ENCODE data around the gene GHITM.
A peak's percentile ranks its signal among the peaks of the same experiment; 100 is the strongest.
"Not testable (repeated sequence)": the region's sequence is repeated elsewhere in the genome, so short reads cannot be mapped to it uniquely, and the experiment has no call there.

GHITM gene, protein sequence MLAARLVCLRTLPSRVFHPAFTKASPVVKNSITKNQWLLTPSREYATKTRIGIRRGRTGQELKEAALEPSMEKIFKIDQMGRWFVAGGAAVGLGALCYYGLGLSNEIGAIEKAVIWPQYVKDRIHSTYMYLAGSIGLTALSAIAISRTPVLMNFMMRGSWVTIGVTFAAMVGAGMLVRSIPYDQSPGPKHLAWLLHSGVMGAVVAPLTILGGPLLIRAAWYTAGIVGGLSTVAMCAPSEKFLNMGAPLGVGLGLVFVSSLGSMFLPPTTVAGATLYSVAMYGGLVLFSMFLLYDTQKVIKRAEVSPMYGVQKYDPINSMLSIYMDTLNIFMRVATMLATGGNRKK

DNA sequence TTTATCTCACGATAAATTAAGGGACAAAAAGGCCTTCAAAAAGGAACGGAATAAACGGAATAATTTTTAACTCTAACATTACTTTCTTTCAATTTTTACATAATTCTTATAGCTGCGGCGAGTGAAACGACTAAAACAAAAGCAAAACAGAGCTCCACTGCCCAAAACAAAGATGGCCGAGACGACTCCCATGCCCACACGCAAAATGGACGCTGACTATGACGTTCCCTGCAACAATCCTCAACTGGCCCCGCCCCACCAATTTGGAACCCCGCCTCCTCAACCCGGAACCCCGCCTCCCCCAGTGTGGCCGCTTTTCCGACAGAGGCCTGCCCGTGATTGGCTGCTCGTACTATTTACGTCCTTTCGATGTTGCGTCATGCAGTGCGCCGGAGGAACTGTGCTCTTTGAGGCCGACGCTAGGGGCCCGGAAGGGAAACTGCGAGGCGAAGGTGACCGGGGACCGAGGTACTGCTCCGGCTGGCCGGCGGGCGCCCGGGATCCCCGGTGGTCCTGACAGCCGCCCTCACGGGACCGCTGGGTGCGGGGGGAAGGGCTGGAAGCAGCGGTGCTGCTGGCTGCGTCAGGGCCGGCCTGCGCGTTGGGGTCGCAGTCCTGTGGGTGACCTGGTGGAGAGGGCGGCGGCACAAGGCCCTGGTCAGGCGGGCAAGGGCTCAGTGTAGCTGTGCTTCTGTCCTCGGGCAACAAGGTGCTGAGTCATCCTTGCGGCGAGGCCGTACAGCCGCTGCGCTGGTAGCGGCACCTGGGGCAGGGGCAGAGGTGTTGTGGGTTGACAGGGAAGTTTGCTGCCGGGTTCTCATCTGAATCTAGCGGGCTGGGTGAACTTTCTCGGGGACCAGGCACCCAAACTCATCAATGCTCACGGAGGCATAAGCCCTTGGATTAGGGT is at the start of gene GHITM:
Gene GHITM (plus strand): TSS at position 384 of the 910 bp plus-strand sequence. CDS start 1,992 bp downstream, outside the sequence.
- DNase-seq: peak; percentile 99 to 100

DNA sequence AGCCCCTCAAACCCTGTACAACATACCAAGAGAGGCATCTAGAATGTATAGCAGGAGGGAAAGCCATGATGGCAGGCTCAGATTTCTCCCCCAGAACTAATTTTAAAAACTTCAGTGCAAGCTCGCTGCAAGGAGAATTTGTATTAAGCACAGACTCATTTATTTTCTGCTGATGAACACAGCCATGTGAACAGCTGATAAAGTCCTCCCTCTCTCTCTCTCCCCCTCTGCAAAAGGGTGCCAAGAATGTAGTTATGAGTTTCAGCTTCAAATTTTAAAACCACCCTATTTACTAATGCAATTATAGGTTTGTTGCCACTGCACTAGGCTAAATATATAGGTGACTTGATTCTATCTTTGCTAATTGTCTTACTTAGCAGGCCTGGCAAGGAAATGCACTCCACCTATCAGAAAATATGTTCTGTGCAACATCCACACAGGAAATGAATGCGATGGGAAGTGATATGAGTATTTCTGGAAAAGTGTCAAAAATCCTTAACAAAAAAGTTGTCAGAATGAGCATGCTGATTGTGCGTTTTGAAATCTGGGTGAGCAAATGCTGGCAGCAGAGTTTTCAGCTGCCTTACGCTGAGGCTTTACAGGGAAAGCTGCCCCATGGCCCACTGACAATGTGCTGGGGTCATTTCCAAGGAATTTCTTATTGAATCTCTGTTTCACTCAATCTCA is 43.4 kb upstream of the GHITM start:
- no peak for DNase-seq

DNA sequence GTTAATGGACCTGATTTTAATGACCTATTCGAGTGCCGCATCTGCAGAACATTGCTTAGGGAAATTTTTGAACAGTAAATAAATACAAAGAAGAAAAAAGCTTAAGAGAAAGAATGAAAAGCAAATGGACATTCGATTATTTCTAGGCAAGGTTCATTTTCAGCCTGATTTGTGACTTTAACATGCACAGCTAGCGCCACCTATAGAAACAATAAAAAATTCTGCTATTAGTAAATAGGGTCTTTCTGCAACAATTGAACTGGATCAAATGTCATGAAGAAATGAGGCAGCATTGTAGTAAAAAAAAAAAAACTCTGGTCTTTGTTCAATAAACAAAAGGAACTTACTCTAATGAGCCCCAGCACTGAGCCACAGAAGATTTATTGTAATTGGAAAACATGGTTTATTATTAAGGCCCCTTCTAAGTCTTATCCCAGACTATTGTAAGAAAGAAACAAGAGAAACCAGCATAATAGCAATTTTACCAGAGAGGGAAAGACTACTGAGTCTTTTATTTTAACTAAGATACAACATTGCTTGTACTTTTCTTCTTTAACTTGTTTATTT is 41.4 kb upstream of the GHITM start:
- no peak for DNase-seq

DNA sequence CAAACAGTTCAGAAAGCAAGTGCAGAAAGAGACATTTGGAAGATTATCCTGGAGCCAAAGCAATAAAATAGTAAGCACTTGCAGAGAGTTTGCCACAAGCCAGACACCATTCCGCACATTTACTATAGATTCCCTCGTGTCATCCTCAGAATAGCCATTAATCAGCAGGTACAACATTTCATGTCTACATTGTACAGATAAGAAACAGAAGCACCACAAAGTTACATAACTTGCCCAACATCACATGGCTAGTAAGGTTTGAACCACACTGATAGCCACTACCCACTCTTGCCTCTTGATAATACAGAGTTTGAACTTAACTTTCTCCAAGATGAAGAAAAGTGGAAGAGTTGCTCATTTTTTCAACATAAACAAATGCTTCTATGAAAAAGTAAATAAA is 40.6 kb upstream of the GHITM start:
- no peak for DNase-seq

DNA sequence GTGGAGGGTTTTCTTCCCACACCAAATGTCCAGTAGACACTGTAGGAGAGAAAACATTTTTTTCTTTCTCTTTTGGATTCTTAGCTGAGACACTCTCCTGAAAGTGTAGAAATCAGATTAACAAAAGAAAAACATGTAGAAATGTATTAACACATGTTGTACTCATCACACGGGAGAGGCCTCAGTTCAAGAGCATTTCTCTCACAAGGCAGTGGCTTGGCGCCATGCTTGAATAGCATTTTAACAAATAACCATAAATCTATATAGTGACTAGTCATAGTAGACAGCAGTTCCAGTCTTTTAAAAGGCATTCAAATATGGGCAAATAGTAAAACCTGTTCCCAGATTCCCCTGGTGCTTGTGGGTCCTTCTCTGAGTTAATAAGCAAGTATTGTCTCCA is 38.3 kb upstream of the GHITM start:
- DNase-seq: no peak

DNA sequence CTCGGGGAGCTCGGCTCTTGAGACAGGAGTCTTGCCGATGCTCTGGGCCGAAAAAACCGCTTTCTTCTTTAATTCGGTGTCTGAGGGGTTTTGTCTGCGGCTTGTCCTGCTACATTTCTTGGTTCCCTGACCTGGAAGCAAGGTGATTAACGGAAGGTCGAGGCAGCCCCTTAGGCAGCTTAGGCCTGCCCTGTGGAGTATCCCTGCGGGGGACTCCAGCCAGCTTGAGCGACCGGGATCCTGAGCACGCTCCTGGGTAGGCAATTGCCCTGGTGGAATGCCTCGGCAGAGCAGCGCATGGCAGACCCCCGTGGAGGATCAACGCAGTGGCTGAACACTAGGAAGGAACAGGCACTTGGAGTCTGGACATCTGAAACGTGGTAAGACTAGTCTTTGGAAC is 30.5 kb upstream of the GHITM start:
- DNase-seq: no peak

DNA sequence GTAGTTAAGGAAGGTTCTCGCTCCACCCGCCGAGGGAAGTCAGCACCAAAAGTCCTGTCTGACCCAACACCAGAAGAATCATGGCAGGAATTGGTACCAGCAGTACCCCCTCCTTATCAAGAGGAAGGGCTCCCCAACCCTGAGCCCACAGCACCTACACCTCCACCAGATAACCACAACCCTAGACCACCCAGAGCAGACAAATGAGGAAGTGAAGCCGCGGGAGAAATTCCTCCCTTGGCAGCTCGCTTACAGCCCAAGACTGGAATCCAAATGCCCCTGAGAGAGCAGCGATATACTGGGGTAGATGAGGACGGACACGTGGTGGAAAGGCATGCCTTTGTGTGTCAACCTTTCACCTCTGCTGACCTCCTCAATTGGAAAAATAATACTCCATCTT is 29.5 kb upstream of the GHITM start:
- not testable (repeated sequence) for DNase-seq

DNA sequence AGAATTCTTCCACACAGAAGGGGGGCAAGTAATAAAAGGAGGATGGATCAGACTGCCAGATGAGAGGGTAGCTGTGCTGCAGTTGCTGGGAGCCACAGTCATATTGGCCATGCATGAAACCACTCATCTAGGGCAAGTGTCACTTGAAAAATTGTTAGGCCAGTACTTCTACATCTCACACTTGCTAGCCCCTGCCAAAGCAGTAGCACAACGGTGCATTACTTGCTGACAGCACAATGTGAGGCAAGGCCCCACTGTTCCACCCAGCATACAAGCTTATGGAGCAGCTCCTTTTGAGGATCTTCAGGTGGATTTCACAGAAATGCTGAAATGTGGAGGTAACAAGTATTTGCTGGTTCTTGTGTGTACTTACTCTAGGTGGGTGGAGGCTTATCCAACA is 25.8 kb upstream of the GHITM start:
- DNase-seq: not testable (repeated sequence)

DNA sequence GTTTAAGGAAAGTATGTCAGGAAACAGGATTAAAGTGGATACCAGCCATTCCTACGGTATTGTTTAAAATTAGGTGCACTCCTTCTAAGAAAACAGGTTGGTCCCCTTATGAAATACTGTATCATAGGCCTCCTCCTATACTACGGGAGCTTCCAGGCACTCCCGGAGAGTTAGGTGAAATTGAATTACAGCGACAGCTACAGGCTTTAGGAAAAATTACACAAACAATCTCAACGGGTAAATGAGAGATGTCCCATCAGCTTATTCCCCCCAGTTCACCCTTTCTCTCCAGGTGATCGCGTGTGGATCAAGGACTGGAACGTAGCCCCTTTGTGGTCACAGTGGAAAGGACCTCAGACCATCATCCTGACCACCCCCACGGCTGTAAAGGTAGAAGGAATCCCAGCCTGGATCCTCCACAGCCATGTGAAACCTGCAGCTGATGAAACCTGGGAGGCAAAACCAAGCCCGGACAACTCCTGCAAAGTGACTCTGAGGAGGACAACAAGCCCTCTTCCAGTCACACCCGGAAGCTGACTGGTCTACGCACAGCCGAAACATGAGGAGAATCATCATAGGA is 25.1 kb upstream of the GHITM start:
- DNase-seq: no peak

DNA sequence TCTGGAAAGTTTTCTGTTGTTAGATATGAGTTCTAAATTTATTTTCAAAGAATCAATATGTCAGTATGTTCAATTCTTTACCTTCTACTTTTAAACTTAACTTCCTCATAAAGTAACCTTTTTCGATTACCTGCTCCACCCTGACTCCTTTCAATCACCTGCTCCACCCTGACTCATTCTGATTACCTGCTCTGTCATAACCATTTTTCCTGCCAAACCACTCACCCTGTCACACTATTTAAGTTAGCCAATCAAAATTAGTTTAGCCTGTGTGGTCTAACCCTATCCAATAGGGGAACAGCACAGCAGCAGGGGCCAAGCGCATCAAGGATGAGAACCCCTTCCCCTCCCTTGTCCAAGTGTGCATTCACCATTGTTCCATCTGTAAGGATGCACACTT is 22.1 kb upstream of the GHITM start:
- DNase-seq: not testable (repeated sequence)

DNA sequence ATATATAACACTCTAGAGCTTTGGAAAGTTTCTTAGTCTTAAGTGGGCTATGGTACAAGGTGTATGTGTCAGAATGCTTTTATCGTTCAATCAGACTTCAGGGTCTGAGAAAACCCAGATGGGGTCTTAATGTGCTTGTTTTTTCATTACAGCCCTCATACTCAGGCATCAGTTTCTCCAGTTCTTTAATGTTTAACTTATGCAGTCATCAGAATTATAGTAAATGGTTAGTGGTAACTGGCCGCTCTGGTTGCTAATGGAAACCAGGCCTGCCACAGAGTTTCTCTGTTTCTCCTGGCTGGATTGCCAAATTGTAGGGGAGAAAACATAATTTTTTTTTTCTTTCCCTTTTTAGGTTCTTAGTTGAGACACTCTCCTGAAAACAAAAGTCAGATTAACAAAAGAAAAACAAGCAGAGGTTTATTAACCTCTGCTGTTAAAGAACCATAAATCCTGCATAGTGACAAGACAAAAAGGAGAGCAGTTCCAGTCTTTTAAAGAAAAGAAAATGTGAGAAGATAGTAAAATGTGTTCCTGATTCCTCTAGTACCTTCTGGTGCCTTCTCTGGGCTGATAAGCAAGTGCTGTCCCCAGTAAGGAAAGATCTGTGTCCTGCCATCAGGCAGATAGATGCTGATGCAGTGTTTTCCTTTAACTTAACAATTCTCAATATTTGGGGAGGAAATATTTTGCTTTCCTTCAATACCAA is 21.5 kb upstream of the GHITM start:
- no peak for DNase-seq

DNA sequence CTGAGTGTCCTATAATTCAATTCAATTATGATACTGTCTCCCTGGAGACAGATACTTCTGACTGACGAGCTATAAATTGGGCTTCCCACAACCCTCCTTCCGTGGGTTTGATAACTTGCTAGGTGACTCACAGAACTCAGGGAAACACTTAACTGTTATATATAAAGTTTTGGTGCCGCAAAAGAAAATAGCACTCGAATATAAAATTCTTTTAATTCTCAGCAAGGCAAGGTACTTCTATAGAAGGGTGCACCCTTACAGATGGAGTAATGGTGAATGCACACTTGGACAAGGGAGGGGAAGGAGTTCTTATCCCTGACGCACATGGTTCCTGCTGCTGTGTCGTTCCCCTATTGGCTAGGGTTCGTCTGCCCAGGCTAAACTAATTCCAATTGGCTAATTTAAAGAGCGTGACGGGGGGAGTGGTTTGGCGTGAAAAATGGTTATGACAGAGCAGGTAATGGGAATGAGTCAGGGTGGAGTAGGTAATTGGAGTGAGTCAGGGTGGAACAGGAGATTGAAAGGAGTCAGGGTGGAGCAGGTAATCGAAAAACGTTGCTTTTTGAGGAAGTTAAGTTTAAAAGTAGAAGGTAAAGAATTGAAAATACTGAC is 20.8 kb upstream of the GHITM start:
- no peak for DNase-seq

DNA sequence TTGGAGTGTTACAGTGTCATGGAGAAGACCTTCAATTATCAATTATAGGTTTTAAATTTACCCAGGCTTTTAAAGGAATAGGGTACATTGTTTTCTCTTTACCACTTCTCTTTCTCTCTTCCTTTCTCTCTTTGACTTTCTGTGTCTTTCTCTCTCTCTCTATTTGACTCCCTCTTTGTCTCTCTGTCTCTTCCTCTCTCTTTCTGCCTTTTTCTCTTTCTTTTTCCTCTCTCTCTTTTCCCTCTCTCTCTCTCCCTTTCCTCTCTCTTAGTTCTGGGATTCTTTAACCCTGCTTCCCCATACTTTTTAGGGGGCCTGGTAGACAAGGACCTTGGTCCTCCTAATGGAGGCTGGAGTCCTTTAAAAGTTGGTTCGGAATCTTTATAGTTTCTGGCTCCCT is 15.9 kb upstream of the GHITM start:
- DNase-seq: no peak

DNA sequence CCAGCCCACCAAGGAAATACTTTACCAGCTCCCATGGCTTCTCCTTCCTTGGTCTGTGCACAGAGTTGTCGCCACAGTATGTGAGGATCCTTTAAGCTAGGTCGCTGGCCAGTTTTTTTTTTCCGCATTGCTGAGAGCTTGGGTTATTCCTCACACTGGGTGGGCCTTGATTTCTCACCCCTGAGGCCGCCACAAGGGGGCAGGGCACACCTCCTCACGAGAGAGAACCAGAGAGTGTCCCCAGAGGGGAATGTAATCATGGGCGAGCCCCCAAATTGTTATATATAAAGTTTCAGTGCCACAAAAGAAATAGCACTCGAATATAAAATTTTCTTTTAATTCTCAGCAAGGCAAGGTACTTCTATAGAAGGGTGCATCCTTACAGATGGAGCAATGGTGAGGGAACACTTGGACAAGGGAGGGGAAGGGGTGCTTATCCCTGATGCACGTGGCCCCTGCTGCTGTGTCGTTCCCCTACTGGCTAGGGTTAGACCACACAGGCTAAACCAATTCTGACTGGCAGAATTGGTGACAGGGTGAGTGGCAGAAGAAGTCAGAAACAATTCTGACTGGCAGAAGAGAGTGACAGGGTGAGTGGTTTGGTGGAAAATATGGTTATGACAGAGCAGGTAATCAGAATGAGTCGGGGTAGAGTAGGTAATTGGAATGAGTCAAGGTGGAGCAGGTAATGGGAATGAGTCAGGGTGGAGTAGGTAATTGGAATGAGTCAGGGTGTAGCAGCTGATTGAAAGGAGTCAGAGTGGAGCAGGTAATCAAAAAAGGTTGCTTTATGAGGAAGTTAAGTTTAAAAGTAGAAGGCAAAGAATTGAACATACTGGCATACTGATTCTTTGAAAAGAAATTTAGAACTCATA is 13.2 kb upstream of the GHITM start:
- not testable (repeated sequence) for DNase-seq

DNA sequence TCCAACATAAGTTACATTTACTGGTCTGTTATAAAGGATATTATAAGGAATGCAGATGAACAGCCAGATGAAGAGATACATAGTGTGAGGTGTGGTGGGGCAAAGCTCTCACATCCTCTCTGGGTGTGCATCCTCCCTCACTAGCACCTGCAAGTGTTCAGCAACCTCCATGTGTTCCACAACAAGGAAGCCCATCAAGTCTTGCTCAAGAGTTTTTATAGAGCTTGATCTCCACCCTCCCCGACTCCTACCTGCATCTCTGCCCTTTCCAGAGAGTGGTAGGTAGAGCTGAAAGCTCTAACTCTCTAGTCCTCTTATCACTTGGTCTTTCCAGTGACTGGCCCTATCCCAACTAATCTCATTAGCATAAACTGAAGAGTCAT is 12.5 kb upstream of the GHITM start:
- DNase-seq: no peak

DNA sequence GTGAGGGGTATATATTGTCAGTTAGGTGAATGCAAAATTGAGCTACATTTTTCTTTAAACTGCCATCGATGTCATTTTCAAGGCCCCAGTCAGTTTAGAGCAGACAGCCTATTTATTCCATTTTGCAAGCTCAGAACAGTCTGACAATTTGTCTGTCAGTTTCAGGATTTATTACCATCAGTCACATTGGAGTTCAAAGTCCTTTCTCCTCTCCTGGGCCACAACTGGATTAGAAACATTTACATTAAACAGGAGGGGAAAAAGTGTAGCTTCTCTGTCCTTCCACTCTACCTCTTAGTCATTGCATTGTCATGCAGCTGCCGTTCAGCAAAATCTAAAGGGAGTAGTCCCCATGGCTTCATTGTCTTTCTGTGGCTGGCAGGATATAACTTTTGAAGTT is 3.5 kb upstream of the GHITM start:
- DNase-seq: no peak

DNA sequence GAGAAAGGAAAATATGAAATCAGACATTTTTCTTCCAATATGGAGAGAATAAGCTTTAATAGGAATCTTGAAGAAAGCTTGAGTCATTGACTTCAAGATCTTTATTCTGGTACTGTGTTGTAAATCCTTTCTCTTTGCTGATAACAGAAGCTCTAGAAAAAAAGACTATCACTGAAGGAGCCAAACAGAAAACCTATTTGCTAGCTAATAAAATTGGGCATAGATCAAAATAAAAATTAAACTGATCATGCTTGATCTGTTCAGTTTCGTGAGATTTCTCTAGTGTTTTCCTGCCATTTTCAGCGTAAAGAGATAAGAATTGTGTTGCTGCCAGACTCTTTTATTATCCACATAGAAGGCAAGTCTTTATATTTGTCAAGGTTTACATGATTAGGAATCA is 1.5 kb upstream of the GHITM start:
- DNase-seq: no peak

DNA sequence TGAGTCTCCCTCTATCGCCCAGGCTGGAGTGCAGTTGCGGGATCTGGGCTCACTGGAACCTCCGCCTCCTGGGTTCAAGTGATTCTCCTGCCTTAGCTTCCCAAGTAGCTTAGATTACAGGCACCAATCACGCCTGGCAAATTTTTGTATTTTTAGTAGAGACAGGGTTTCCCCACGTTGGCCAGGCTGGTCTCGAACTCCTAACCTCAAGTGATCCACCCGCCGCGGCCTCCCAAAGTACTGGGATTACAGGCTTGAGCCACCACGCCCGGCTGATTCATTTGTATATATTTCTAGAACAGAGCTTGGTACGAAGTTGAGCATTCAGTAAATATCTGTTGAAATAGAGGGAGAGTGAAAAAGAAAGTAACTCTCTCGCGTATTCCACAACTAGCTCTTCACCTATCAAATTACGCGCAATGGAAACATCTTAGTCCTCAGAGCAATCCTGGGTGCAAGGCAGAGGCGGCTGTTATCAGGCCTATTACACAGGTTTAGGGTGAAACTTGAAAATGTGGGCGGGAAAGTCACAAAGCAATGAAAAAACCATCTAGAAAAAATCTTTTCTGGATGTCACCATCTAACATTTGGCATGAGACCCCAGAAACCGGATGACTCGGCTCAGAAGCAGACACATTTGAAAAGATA is 707 bp upstream of the GHITM start:
- DNase-seq: peak; percentile 42 to 79

DNA sequence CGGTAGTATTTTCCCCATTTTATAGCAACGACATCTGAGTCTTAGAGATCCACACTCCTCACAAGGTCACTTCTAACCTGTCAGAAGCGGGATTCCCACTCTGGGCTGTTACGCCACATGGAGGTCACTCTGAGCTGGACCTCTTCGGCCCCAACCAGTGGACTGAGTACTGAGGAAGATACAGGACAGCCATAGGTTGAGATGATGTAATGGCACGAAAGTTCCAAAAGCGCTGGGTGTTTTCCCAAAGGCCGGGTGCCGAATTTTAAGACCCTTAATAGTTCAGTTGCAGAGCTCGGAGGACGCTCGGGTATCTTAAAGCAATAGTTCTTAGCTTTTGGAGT is 699 bp downstream of the GHITM start:
- DNase-seq: no peak

DNA sequence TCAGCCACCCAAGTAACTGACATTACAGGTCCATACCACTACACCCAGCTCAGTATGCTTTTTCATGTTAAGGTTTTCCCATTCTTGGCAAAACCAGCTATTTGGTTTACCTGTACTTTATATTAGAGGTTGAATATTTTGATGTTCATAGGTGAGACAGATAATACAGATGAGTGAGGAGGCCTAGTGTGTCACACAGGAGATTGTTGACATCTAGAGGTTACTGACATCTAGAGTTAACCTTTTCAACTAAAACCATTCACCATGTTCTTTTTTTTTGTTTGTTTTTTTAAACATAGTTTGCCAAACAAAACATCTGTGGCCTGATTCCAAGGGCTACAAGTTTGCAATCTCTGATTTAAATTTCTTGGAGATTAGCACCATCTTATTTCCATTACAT is 8.0 kb downstream of the GHITM start:
- no peak for DNase-seq
